Measurements from ENCODE around the gene CGB1.

GRCh38 chr19:49061445-49061844 lies 24.8 kb upstream of the CGB1 start:
- no peak for TF ChIP-seq NR1H2 (CRISPR knock-in tag; IDR thresholded peaks at IDR 0.05)
- no peak for TF ChIP-seq ETV6 (CRISPR knock-in tag; IDR thresholded peaks at IDR 0.05)
- no peak for TF ChIP-seq CTCF (IDR thresholded peaks at IDR 0.05)
- no peak for TF ChIP-seq MAX (CRISPR knock-in tag; IDR thresholded peaks at IDR 0.05)
- no peak for TF ChIP-seq IRF2 (CRISPR knock-in tag; IDR thresholded peaks at IDR 0.05; ENCODE audit: borderline replicate concordance, low read depth)
- no peak for TF ChIP-seq ARID4B (CRISPR knock-in tag; IDR thresholded peaks at IDR 0.05; ENCODE audit: borderline replicate concordance)
- TF ChIP-seq ATF3 (CRISPR knock-in tag; conservative IDR thresholded peaks at IDR 0.05): no peak
- TF ChIP-seq CREB1 (CRISPR knock-in tag; IDR thresholded peaks at IDR 0.05): no peak
- TF ChIP-seq SMAD3 (CRISPR knock-in tag; IDR thresholded peaks at IDR 0.05; ENCODE audit: borderline replicate concordance): no peak

Data from WTC11 (cell line).